GM21717 (cell line): ENCODE results near the gene FMNL3.
"Not testable (repeated sequence)": the region's sequence is repeated elsewhere in the genome, so short reads cannot be mapped to it uniquely, and the experiment has no call there.

Experiments
- ATAC-seq: cut with Tn5 transposase; IDR thresholded peaks from one replicate; pipeline ENCODE4 v1.9.1; 2021; ENCODE audit warnings: mild to moderate bottlenecking, moderate library complexity; ENCODE audit not compliant: unreplicated experiment

Gene FMNL3

DNA sequence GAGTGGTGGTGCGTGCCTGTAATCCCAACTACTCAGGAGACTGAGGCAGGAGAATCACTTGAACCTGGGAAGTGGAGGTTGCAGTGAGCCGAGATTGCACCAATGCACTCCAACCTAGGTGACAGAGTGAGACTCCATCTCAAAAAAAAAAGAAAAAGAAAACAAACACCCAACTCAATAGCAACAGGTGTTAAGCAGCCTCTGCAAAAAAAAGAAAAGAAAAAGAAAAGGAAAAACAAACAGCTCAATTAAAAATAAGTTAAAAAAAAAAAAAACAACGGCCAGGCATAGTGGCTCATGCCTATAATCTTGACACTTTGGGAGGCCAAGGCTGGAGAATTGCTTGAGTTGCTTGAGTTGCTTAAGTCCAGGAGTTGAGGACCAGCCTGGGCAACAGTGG lies 10.6 kb upstream of the FMNL3 start:
- not testable (repeated sequence) for ATAC-seq

DNA sequence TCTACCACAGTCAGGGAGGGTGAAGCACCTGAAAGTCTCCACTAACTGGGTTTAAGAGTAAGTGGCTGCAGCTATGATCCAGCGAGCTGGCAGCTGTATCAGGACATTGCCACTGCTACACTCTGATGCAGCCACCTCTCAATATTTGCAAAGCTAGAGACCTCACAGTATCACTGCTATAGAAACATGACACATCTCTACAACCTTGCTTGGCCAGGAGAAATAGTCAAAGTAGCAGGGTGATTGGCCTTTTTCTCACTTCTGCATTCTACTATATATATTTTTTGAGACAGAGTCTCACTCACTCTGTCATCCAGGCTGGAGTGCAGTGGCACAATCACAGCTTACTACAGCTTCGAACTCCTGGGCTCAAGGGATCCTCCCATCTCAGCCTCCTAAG lies 9.3 kb upstream of the FMNL3 start:
- ATAC-seq, result no peak

DNA sequence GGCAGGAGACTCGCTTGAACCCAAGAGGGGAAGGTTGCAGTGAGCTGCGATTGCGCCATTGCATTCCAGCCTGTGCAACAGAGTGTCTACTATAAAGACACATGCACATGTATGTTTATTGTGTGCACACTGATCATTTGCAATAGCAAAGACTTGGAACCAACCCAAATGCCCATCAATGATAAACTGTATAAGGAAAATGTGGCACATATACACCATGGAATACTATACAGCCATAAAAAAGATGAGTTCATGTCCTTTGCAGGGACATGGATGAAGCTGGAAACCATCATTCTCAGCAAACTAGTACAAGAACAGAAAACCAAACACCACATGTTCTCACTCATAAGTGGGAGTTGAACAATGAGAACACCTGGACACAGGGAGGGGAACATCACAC lies 6.7 kb upstream of the FMNL3 start:
- ATAC-seq, result not testable (repeated sequence)

DNA sequence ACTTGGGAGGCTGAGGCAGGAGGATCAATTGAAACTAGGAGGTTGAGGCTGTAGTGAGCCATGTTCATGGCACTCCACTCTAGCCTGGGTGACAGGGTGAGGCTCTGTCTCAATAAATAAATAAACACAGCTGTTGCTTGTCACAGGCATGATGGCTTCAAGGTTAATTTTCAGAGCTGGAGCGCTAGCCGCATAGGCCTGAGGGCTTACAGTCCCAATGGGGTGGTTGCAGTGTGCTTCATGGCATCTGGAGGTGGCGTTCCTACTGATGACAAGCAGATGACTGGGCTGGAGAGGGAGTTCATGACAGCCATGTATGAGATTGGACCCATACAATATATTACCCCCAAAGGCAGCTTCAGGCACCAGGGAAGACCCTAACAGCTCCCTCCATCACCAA lies 1.6 kb upstream of the FMNL3 start:
- no peak for ATAC-seq

DNA sequence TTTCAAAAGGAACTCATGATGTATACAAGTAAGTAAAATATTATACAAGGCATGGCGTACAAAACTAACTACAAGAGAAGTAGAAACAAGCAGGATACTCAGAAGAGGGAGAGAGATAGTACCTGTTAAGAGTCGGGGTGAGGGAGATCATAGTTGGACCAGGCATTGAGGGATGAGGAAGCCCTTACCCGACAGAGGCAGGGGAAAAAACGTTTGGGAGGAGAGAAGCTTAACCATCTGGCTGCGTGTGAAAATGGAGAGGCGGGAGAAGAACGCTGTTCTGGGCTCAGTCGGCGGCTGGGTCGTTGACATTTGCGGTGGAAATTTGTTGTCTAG lies 575 bp upstream of the FMNL3 start:
- ATAC-seq, result no peak

GRCh38 chr12:49706351-49707127 lies 666 bp downstream of the FMNL3 start:
- ATAC-seq, result peak; percentile 4

GRCh38 chr12:49705479-49706134 lies 1.6 kb downstream of the FMNL3 start:
- no peak for ATAC-seq

DNA sequence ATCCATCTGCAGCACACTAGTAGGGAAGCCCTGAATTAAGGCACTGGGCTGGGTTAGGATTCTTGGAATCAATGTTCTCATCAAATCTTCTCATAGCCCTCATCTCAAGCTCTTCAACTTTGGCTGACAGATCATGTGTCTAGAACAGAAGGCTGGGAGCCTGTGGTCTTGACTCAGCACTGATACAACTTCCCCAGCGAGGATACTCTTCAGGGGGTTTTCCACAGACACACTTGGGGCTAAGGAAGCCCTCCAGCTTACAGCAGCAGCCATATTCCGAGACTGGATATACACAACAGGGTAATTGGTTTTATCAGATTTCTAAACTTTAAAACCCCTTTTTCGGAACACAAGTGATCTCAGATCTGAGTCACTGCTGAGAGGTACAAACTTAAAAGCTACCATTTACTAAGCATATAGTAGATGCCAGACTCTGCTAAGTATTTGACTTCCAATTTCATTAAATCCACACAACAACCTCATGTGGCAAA lies 3.5 kb downstream of the FMNL3 start:
- no peak for ATAC-seq

GRCh38 chr12:49702676-49703215 lies 4.5 kb downstream of the FMNL3 start:
- ATAC-seq, result no peak

- no peak for ATAC-seq
Observed at GRCh38 chr12:49702009-49702408, 5.2 kb downstream of the FMNL3 start.

GRCh38 chr12:49698619-49699545 lies 8.3 kb downstream of the FMNL3 start:
- peak; percentile 68 for ATAC-seq

GRCh38 chr12:49697808-49698207 lies 9.4 kb downstream of the FMNL3 start:
- ATAC-seq, result no peak

- ATAC-seq, result no peak
Observed at GRCh38 chr12:49696723-49697122, 10.5 kb downstream of the FMNL3 start.

- ATAC-seq, result no peak
Observed at GRCh38 chr12:49693931-49694444, 13.2 kb downstream of the FMNL3 start.

DNA sequence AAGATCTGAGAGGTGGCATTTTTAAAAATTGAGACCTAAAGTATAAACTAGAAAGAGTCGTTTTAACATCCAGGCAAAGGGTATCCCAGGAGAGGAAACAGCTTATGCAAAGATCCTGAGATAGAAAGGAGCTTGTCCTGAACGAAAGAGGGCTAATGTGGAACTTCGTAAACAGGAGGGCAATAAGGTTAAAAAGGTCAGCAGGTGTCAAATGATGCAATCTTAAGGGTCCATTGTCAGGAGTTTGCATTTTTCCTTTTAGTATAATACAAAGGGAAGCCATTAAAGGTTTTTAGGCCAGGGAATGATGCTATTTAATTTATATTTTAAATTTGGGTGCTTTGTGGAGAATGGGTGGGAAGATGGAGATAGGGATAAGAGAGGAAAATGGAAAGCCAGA lies 14.4 kb downstream of the FMNL3 start:
- no peak for ATAC-seq

- ATAC-seq, result no peak
Observed at GRCh38 chr12:49689785-49690184, 17.4 kb downstream of the FMNL3 start.

DNA sequence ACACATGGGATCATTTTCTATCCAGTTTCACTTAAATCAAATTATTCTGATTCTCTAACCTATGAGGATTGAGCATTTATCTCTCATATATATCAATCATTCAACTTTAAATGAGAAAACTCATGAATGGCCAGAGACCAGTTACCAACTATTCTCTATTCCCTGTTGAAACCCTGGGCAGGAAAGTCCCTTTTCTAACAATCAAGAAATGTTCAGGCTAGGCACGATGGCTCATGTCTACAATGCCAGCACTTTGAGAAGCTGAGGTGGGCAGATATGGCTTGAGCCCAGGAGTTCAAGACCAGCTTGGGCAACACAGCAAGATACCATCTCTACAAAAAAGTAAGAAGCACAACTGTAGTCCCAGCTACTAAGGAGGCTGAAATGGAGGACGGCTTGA lies 18.0 kb downstream of the FMNL3 start:
- no peak for ATAC-seq

- ATAC-seq, result no peak
Observed at GRCh38 chr12:49687941-49688340, 19.3 kb downstream of the FMNL3 start.

DNA sequence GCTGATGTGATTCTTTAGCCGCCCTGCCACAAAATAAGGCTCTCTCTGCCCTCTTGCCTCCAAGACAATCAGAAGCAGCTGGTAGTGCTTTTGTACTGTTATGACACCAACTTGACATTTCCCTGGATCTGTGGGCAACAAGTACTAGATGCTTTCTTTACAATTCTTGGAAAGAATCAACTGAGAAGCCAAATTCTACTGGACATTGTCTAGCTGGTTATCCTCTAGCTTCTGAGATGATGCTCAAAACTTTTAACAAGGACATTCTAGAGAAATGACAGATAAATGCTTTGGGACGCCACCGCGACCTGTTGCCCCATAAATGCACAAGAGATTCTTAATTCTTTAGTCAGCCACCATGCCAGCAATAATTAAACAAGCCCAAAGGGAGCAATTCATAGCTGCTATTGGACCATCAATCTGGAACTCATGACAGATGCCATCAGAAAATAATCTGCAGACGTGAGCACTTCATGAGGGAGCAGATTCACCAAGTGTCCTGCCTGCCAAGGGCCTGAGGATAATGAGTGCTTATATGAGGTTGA lies 22.8 kb downstream of the FMNL3 start:
- no peak for ATAC-seq

GRCh38 chr12:49683599-49684309 lies 23.5 kb downstream of the FMNL3 start:
- ATAC-seq, result no peak
